Neutrophil (primary cell): ENCODE measurements around the gene ADAMTSL5.

Experiments used
- H3K27ac ChIP-seq: fragments of 200-600 bp; sonication (generic); 2 replicates; pipeline ENCODE4 v1.5.1; 2016; ENCODE audit warnings: mild to moderate bottlenecking, moderate library complexity
- H3K27me3 ChIP-seq: fragments of 200-600 bp; sonication (generic); 2 replicates; pipeline ENCODE4 v1.6.0; 2016; ENCODE audit warnings: mild to moderate bottlenecking
- H3K36me3 ChIP-seq: fragments of 200-600 bp; sonication (generic); 2 replicates; pipeline ENCODE4 v1.5.1; 2017
- H3K4me1 ChIP-seq, 2 experiments: fragments of 200-600 bp in 1 of 2; sonication (generic) in 1 of 2; 1 replicate in 1 of 2; 2 replicates in 1 of 2; pipeline versions ENCODE4 v1.5.1 to v1.6.1; 2013 to 2016; ENCODE audit warnings: low read depth in 1 of 2, low read length in 1 of 2, mild to moderate bottlenecking in 1 of 2, moderate library complexity in 1 of 2; ENCODE audit not compliant: control insufficient read depth in 1 of 2, insufficient read depth in 1 of 2
- H3K4me3 ChIP-seq, 2 experiments: fragments of 200-600 bp in 1 of 2; sonication (generic) in 1 of 2; 1 replicate in 1 of 2; 2 replicates in 1 of 2; pipeline ENCODE4 v1.5.1; 2013 to 2016; ENCODE audit warnings: low read depth in 1 of 2, low read length in 1 of 2, mild to moderate bottlenecking in 1 of 2, moderate library complexity in 1 of 2
- H3K9me3 ChIP-seq: fragments of 200-600 bp; sonication (generic); 2 replicates; pipeline ENCODE4 v1.5.1; 2016
- TF ChIP-seq, protein P1 (sequence below): fragments of 200-600 bp; sonication (generic); IDR thresholded peaks from 2 replicates; pipeline ENCODE4 v1.5.1; 2016; ENCODE audit warnings: antibody characterized with exemption

The ADAMTSL5 gene

DNA sequence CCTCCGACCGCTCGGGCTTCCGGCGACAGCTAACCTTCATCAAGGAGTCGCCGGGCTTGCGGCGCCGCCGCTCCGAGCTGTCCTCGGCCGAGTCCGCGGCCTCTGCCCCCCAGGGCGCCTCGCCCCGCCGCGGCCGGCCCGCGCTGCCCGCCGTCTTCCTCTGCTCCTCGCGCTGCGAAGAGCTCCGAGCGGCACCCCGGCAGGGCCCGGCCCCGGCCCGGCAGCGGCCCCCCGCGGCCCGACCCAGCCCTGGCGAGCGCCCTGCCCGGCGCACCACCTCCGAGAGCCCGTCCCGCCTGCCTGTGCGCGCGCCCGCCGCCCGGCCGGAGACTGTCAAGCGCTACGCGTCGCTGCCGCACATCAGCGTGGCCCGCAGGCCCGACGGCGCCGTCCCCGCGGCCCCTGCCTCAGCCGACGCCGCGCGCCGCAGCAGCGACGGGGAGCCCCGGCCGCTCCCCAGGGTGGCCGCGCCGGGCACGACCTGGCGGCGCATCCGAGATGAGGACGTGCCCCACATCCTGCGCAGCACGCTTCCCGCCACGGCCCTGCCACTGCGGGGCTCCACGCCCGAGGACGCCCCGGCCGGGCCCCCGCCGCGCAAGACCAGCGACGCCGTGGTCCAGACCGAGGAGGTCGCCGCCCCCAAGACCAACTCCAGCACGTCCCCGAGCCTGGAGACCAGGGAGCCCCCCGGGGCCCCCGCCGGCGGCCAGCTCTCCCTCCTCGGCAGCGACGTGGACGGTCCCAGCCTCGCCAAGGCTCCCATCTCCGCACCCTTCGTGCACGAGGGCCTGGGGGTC lies 43.4 kb downstream of the ADAMTSL5 start:
- H3K4me3 ChIP-seq, result no peak overlapping the region
- H3K4me1 ChIP-seq, result peaks cover 19 to 45% of the 10 kb centered on the region in 2 experiments
- H3K27me3 ChIP-seq, result peaks cover 96% of the 10 kb centered on the region

DNA sequence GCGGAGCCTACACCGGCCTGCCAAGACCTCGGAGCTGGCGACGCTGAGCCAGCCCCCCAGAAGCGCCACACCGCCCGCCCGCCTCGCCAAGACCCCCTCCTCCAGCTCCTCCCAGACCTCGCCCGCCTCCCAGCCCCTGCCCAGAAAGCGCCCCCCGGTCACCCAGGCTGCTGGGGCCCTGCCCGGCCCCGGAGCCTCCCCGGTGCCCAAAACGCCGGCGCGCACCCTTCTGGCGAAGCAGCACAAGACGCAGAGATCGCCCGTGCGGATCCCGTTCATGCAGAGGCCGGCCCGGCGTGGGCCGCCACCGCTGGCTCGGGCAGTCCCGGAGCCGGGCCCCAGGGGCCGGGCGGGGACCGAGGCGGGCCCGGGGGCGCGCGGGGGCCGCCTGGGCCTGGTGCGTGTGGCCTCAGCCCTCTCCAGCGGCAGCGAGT lies 44.0 kb downstream of the ADAMTSL5 start:
- no peaks in the 10 kb centered on the region for H3K36me3 ChIP-seq
- no peaks in the 10 kb centered on the region for H3K9me3 ChIP-seq
- no peak overlapping the region for H3K4me3 ChIP-seq
- H3K27me3 ChIP-seq, result peaks cover 100% of the 10 kb centered on the region
- peaks cover 19 to 45% of the 10 kb centered on the region in 2 experiments for H3K4me1 ChIP-seq
- H3K27ac ChIP-seq, result no peak overlapping the region
- TF ChIP-seq, protein P1, sequence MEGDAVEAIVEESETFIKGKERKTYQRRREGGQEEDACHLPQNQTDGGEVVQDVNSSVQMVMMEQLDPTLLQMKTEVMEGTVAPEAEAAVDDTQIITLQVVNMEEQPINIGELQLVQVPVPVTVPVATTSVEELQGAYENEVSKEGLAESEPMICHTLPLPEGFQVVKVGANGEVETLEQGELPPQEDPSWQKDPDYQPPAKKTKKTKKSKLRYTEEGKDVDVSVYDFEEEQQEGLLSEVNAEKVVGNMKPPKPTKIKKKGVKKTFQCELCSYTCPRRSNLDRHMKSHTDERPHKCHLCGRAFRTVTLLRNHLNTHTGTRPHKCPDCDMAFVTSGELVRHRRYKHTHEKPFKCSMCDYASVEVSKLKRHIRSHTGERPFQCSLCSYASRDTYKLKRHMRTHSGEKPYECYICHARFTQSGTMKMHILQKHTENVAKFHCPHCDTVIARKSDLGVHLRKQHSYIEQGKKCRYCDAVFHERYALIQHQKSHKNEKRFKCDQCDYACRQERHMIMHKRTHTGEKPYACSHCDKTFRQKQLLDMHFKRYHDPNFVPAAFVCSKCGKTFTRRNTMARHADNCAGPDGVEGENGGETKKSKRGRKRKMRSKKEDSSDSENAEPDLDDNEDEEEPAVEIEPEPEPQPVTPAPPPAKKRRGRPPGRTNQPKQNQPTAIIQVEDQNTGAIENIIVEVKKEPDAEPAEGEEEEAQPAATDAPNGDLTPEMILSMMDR, result no peak

More for the DNA sequence above, 43.4 kb downstream of the ADAMTSL5 start:
- no peaks in the 10 kb centered on the region for H3K9me3 ChIP-seq
- H3K36me3 ChIP-seq, result peaks cover 4% of the 10 kb centered on the region
- no peak overlapping the region for H3K27ac ChIP-seq
- TF ChIP-seq, protein P1, result no peak

DNA sequence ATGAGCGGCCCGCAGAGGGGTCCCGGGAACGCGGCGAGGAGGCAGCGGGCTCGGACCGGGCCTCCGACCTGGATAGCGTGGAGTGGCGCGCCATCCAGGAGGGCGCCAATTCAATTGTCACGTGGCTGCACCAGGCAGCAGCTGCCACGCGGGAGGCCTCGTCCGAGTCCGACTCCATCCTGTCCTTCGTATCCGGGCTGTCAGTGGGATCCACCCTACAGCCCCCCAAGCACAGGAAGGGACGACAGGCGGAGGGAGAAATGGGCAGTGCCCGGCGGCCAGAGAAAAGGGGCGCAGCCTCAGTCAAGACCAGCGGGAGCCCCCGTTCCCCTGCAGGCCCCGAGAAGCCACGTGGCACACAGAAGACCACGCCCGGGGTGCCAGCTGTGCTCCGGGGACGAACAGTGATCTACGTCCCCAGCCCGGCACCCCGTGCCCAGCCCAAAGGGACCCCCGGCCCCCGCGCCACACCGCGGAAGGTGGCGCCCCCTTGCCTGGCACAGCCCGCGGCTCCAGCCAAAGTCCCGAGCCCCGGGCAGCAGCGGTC lies 44.5 kb downstream of the ADAMTSL5 start:
- H3K9me3 ChIP-seq, result no peaks in the 10 kb centered on the region
- H3K27ac ChIP-seq, result no peak overlapping the region
- TF ChIP-seq, protein P1, result no peak
- H3K36me3 ChIP-seq, result no peaks in the 10 kb centered on the region
- peaks cover 97% of the 10 kb centered on the region for H3K27me3 ChIP-seq
- no peak overlapping the region for H3K4me3 ChIP-seq
- H3K4me1 ChIP-seq, result peaks cover 19 to 45% of the 10 kb centered on the region in 2 experiments

DNA sequence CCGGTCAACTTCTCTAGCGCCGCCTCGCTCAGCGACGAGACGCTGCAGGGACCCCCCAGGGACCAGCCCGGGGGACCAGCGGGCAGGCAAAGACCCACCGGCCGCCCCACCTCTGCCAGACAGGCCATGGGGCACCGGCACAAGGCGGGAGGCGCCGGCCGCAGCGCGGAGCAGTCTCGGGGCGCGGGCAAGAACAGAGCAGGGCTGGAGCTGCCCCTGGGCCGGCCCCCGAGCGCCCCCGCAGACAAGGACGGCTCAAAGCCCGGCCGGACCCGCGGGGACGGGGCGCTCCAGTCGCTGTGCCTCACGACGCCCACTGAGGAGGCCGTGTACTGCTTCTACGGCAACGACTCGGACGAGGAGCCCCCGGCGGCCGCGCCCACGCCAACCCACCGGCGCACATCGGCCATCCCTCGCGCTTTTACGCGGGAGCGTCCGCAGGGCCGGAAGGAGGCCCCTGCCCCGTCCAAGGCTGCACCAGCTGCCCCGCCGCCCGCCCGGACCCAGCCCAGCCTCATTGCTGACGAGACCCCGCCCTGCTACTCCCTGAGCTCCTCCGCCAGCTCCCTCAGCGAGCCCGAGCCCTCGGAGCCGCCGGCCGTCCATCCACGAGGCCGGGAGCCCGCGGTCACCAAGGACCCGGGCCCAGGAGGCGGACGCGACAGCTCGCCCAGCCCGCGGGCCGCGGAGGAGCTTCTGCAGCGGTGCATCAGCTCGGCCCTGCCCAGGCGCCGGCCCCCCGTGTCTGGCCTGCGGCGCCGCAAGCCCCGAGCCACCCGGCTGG lies 45.1 kb downstream of the ADAMTSL5 start:
- Histone ChIP-seq H3K36me3 (no peaks in the 10 kb centered on the region), H3K27ac (no peak overlapping the region), H3K4me3 (no peak overlapping the region), H3K9me3 (no peaks in the 10 kb centered on the region), H3K4me1 (peaks cover 19 to 45% of the 10 kb centered on the region in 2 experiments), H3K27me3 (peaks cover 90% of the 10 kb centered on the region)
- TF ChIP-seq, protein P1, result no peak

DNA sequence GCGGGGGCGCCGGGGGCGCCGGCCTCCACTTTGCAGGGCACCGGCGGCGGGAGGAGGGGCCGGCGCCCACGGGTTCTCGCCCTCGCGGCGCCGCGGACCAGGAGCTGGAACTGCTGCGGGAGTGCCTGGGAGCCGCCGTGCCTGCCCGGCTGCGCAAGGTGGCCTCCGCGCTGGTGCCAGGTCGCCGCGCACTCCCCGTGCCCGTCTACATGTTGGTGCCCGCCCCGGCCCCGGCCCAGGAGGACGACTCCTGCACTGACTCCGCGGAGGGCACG lies 45.7 kb downstream of the ADAMTSL5 start:
- peaks cover 85% of the 10 kb centered on the region for H3K27me3 ChIP-seq
- peaks cover 19 to 45% of the 10 kb centered on the region in 2 experiments for H3K4me1 ChIP-seq
- H3K9me3 ChIP-seq, result no peaks in the 10 kb centered on the region
- H3K36me3 ChIP-seq, result no peaks in the 10 kb centered on the region
- TF ChIP-seq, protein P1, result no peak
- H3K4me3 ChIP-seq, result no peak overlapping the region
- H3K27ac ChIP-seq, result no peak overlapping the region
